Measurements from ENCODE around the gene HSPB6.

Gene HSPB6

DNA sequence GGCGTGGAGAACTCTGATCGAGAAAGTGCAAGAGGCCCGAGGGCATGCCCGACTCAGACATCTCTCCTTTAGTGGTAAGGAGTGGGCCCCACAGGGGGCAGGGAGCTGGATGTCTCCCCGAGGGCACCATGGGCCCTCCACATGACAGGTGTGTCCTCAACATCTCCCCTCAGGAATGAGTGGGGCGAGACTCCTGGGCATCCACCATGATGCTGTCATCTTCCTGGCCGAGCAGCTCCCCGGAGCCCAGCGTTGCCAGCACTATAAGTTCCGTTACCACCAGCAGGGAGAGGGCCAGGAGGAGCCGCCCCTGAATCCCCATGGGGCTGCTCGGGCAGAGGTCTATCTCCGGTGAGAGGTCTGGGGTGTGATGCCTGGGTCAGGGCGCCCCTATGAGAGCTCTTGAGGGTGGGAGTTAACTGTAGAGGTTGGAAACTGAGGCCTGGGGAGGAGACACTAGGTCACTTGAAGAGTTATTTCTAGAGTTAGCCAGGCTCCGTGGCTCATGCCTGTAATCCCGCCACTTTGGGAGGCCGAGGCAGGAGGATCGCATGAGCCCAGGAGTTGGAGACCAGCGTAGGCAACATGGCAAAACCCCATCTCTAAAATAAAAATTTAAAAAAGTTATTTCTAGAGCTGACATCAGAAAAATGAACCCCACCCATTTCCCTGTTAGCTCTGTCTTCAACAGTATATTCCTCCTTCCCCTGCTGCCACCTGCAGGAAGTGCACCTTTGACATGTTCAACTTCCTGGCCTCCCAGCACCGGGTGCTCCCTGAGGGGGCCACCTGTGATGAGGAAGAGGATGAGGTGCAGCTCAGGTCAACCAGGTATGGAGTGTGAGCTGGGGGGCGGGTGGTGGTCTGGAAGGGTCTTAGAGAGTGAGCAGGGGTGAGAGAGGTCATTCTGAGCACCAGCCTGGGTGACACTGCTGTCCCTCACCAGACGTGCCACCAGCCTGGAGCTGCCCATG is 19.6 kb downstream of the HSPB6 start:
- H3K9ac ChIP-seq: no peak overlapping the region
- no peaks in the 10 kb centered on the region for H3K27me3 ChIP-seq (ENCODE audit: insufficient read depth, low read depth)
- H3K4me1 ChIP-seq (ENCODE audit: low read depth, poor library complexity, severe bottlenecking): peaks cover 19% of the 10 kb centered on the region
- no peak overlapping the region for H3K4me3 ChIP-seq (IDR thresholded peaks at IDR 0.05; ENCODE audit: insufficient read depth, low read depth, low read length)
- H4K20me1 ChIP-seq (ENCODE audit: insufficient read depth): no peaks in the 10 kb centered on the region
- H3K27ac ChIP-seq: no peak overlapping the region
- H3K79me2 ChIP-seq (ENCODE audit: insufficient read depth, low read depth): no peaks in the 10 kb centered on the region
- no peak overlapping the region for H2AFZ ChIP-seq (ENCODE audit: low read depth)
- no peaks in the 10 kb centered on the region for H3K36me3 ChIP-seq (ENCODE audit: insufficient read depth)
- H3K4me2 ChIP-seq: no peak overlapping the region
- TF ChIP-seq CTCF (conservative IDR thresholded peaks at IDR 0.05; ENCODE audit: low read depth, low read length): peak; percentile 32; the same call in 1 of the 2 replicates

DNA sequence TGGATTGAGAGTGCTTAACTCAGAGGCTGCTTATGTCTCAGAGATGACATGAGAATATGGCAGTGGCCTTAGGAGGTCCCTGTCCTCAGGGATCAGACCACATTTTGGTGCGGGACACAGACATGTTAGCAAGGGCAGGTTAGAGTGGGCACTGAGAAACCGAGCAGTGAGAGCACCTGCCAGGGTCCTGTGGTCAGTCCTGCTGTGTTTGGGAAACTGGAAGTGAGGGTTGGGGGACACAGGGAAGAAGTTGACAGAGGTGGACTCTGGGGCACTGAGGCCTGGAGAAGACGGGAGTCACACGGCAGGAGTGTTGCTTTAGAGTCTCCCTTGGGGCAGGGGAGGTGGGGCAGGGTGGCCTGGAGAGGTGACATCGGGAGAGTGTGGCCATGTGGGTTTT is 21.9 kb downstream of the HSPB6 start:
- H3K4me2 ChIP-seq: no peak overlapping the region
- no peaks in the 10 kb centered on the region for H3K27me3 ChIP-seq (ENCODE audit: insufficient read depth, low read depth)
- no peak overlapping the region for H3K27ac ChIP-seq
- H4K20me1 ChIP-seq (ENCODE audit: insufficient read depth): no peaks in the 10 kb centered on the region
- peaks cover 9% of the 10 kb centered on the region for H3K4me1 ChIP-seq (ENCODE audit: low read depth, poor library complexity, severe bottlenecking)
- H3K4me3 ChIP-seq (IDR thresholded peaks at IDR 0.05; ENCODE audit: insufficient read depth, low read depth, low read length): no peak overlapping the region
- TF ChIP-seq CTCF (conservative IDR thresholded peaks at IDR 0.05; ENCODE audit: low read depth, low read length): no peak
- 0 out of 2 replicates have a peak, but pooled peaks cover 5% of the 10 kb centered on the region for H3K36me3 ChIP-seq (ENCODE audit: insufficient read depth)
- no peak overlapping the region for H2AFZ ChIP-seq (ENCODE audit: low read depth)
- H3K79me2 ChIP-seq (ENCODE audit: insufficient read depth, low read depth): no peaks in the 10 kb centered on the region
- H3K9ac ChIP-seq: no peak overlapping the region

GRCh38 chr19:35734273-35734672 is 22.6 kb downstream of the HSPB6 start:
- Histone ChIP-seq H3K36me3 (ENCODE audit: insufficient read depth) (0 out of 2 replicates have a peak, but pooled peaks cover 5% of the 10 kb centered on the region), H3K27me3 (ENCODE audit: insufficient read depth, low read depth) (no peaks in the 10 kb centered on the region), H3K27ac (no peak overlapping the region), H4K20me1 (ENCODE audit: insufficient read depth) (no peaks in the 10 kb centered on the region), H3K4me2 (no peak overlapping the region), H3K4me3 (IDR thresholded peaks at IDR 0.05; ENCODE audit: insufficient read depth, low read depth, low read length) (no peak overlapping the region), H3K4me1 (ENCODE audit: low read depth, poor library complexity, severe bottlenecking) (peaks cover 5% of the 10 kb centered on the region), H3K79me2 (ENCODE audit: insufficient read depth, low read depth) (no peaks in the 10 kb centered on the region), H3K9ac (no peak overlapping the region), H2AFZ (ENCODE audit: low read depth) (no peak overlapping the region)
- no peak for TF ChIP-seq CTCF (conservative IDR thresholded peaks at IDR 0.05; ENCODE audit: low read depth, low read length)

GRCh38 chr19:35733180-35734125 is 23.4 kb downstream of the HSPB6 start:
- H3K9ac ChIP-seq: no peak overlapping the region
- H3K4me2 ChIP-seq: no peak overlapping the region
- TF ChIP-seq CTCF (conservative IDR thresholded peaks at IDR 0.05; ENCODE audit: low read depth, low read length): no peak
- H3K4me1 ChIP-seq (ENCODE audit: low read depth, poor library complexity, severe bottlenecking): peaks cover 5% of the 10 kb centered on the region
- H4K20me1 ChIP-seq (ENCODE audit: insufficient read depth): no peaks in the 10 kb centered on the region
- H3K79me2 ChIP-seq (ENCODE audit: insufficient read depth, low read depth): no peaks in the 10 kb centered on the region
- no peak overlapping the region for H3K4me3 ChIP-seq (IDR thresholded peaks at IDR 0.05; ENCODE audit: insufficient read depth, low read depth, low read length)
- 0 out of 2 replicates have a peak, but pooled peaks cover 5% of the 10 kb centered on the region for H3K36me3 ChIP-seq (ENCODE audit: insufficient read depth)
- no peaks in the 10 kb centered on the region for H3K27me3 ChIP-seq (ENCODE audit: insufficient read depth, low read depth)
- H3K27ac ChIP-seq: no peak overlapping the region
- no peak overlapping the region for H2AFZ ChIP-seq (ENCODE audit: low read depth)

All from KMS-11 (cell line).